H1 (cell line): ENCODE results near the gene PTPN18. TPM values are rescaled to one million over a fixed set of nuclear protein-coding genes. Genes with fewer than 3 reads are reported as not detected.

ENCODE experiments used
- CTCF ChIA-PET: fragments of 300-600 bp; sonication (Branson Sonifier 250); formaldehyde crosslinking; loops from one replicate; lab custom pipeline; 2021; ENCODE audit not compliant: partially characterized antibody; lab: Charles Lee
- POLR2A ChIA-PET: fragments of 300-600 bp; sonication (Branson Sonifier 250); formaldehyde crosslinking; loops from one replicate; lab custom pipeline; 2021; ENCODE audit warnings: inconsistent platforms; ENCODE audit not compliant: partially characterized antibody; lab: Charles Lee
- DNase-seq, 2 experiments: peaks; one replicate each; pipeline versions ENCODE4 v3.0.0 to v3.0.0-alpha.2; 2010 to 2022; ENCODE audit warnings: low spot score in 2 of 2, low read depth in 1 of 2, mixed read lengths in 1 of 2
- FAIRE-seq: peaks from 2 replicates; lab custom pipeline; 2011; peaks lifted over from hg19 to GRCh38; lab: Jason Lieb, UNC
- H2AFZ ChIP-seq: 2 replicates; pipeline ENCODE4 v1.8.1; 2012; ENCODE audit warnings: low read length, inconsistent platforms
- H2AK5ac ChIP-seq: 2 replicates; pipeline ENCODE4 v1.6.1; 2013; ENCODE audit warnings: low read depth, low read length
- H2BK120ac ChIP-seq: replicated peaks from 2 replicates; pipeline ENCODE3; 2013; ENCODE audit warnings: low read depth, low read length, inconsistent platforms
- H2BK12ac ChIP-seq: 2 replicates; pipeline ENCODE4 v1.6.1; 2013; ENCODE audit warnings: low read depth, low read length
- H2BK15ac ChIP-seq: 2 replicates; pipeline ENCODE4 v1.6.1; 2013; ENCODE audit warnings: low read length
- H2BK20ac ChIP-seq: 2 replicates; pipeline ENCODE4 v1.6.1; 2013; ENCODE audit warnings: low read length
- H2BK5ac ChIP-seq: 2 replicates; pipeline ENCODE4 v1.6.1; 2013; ENCODE audit warnings: low read depth, low read length
- H3K14ac ChIP-seq: 2 replicates; pipeline ENCODE4 v1.6.1; 2013; ENCODE audit warnings: inconsistent platforms; ENCODE audit not compliant: insufficient read length
- H3K18ac ChIP-seq: 2 replicates; pipeline ENCODE4 v1.6.1; 2013; ENCODE audit warnings: low read length; ENCODE audit errors: extremely low read depth
- H3K23ac ChIP-seq: 2 replicates; pipeline ENCODE4 v1.6.1; 2013; ENCODE audit warnings: inconsistent platforms; ENCODE audit not compliant: insufficient read length
- H3K23me2 ChIP-seq: 2 replicates; pipeline ENCODE4 v1.6.1; 2013; ENCODE audit warnings: low read depth, low read length
- H3K27ac ChIP-seq: 2 replicates; pipeline ENCODE4 v1.6.1; 2011; ENCODE audit warnings: low read depth, low read length, inconsistent platforms
- H3K27me3 ChIP-seq, 4 experiments: replicated peaks in 1 of 4; 1 replicate in 1 of 4; 2 replicates in 3 of 4; pipeline versions ENCODE4 v1.6.1 to v1.8.1; 2011 to 2013; ENCODE audit warnings: low read length in 3 of 4, mild to moderate bottlenecking in 3 of 4, inconsistent platforms in 2 of 4, mixed read lengths in 2 of 4, moderate library complexity in 1 of 4; ENCODE audit not compliant: control insufficient read depth in 3 of 4, insufficient read depth in 3 of 4; ENCODE audit errors: extremely low read depth in 1 of 4
- H3K36me3 ChIP-seq, 4 experiments: 2 replicates each; pipeline versions ENCODE4 v1.6.1 to v1.8.1; 2011 to 2013; ENCODE audit warnings: mild to moderate bottlenecking in 4 of 4, low read length in 3 of 4, moderate library complexity in 2 of 4, control low read depth in 1 of 4, inconsistent platforms in 1 of 4; ENCODE audit not compliant: insufficient read depth in 4 of 4, control insufficient read depth in 2 of 4
- H3K4ac ChIP-seq: replicated peaks from 2 replicates; pipeline ENCODE3; 2013; ENCODE audit warnings: low read length, low read depth, mixed read lengths, inconsistent platforms; ENCODE audit not compliant: insufficient read length
- H3K4me1 ChIP-seq, 4 experiments: replicated peaks in 1 of 4; 1 replicate in 1 of 4; 2 replicates in 3 of 4; pipeline versions ENCODE4 v1.6.1 to v1.8.1; 2011 to 2013; ENCODE audit warnings: low read length in 3 of 4, inconsistent platforms in 2 of 4, mixed read lengths in 1 of 4; ENCODE audit not compliant: insufficient read depth in 4 of 4, control insufficient read depth in 3 of 4
- H3K4me2 ChIP-seq, 2 experiments: 2 replicates each; pipeline versions ENCODE4 v1.6.1 to v1.8.1; 2011 to 2013; ENCODE audit warnings: low read depth in 2 of 2, low read length in 2 of 2, control low read depth in 1 of 2, inconsistent platforms in 1 of 2, mild to moderate bottlenecking in 1 of 2; ENCODE audit not compliant: insufficient read depth in 1 of 2
- H3K4me3 ChIP-seq, 4 experiments: fragments of 200-600, 300-600 bp in 1 of 4; sonication (generic), shearing (Covaris generic), sonication (Bioruptor Twin) in 1 of 4; 2 replicates each; pipeline versions ENCODE4 v1.5.1 to v1.8.1; 2011 to 2016; ENCODE audit warnings: low read length in 4 of 4, low read depth in 3 of 4, control low read depth in 2 of 4, inconsistent platforms in 2 of 4, mild to moderate bottlenecking in 2 of 4, mixed read lengths in 1 of 4, moderate library complexity in 1 of 4; ENCODE audit not compliant: insufficient read depth in 2 of 4; ENCODE audit errors: extremely low read depth in 1 of 4
- H3K56ac ChIP-seq: replicated peaks from 2 replicates; pipeline ENCODE3; 2013; ENCODE audit warnings: low read depth, mild to moderate bottlenecking, mixed read lengths, low read length, inconsistent platforms; ENCODE audit not compliant: insufficient read length
- H3K79me1 ChIP-seq: 2 replicates; pipeline ENCODE4 v1.6.1; 2013; ENCODE audit warnings: low read depth, low read length, control low read depth
- H3K79me2 ChIP-seq, 2 experiments: 2 replicates each; pipeline versions ENCODE4 v1.6.1 to v1.8.1; 2012 to 2013; ENCODE audit warnings: low read length in 2 of 2, mild to moderate bottlenecking in 2 of 2, inconsistent platforms in 1 of 2; ENCODE audit not compliant: insufficient read depth in 2 of 2, control insufficient read depth in 1 of 2
- H3K9ac ChIP-seq, 4 experiments: replicated peaks in 1 of 4; 1 replicate in 1 of 4; 2 replicates in 3 of 4; pipeline versions ENCODE4 v1.6.1 to v1.8.1; 2011 to 2013; ENCODE audit warnings: low read depth in 3 of 4, low read length in 3 of 4, control low read depth in 2 of 4, mild to moderate bottlenecking in 2 of 4, moderate library complexity in 2 of 4, inconsistent platforms in 1 of 4; ENCODE audit errors: extremely low read depth in 1 of 4
- H3K9me3 ChIP-seq, 2 experiments: 2 replicates each; pipeline versions ENCODE4 v1.6.1 to v1.8.1; 2012 to 2013; ENCODE audit warnings: mild to moderate bottlenecking in 2 of 2, moderate library complexity in 2 of 2, control low read depth in 1 of 2, inconsistent platforms in 1 of 2, low read depth in 1 of 2, low read length in 1 of 2, mixed read lengths in 1 of 2; ENCODE audit not compliant: insufficient read depth in 2 of 2
- H4K20me1 ChIP-seq, 2 experiments: replicated peaks in 1 of 2; 2 replicates each; pipeline versions ENCODE3 to v1.8.1; 2011 to 2013; ENCODE audit warnings: inconsistent platforms in 2 of 2, low read length in 2 of 2, mild to moderate bottlenecking in 1 of 2; ENCODE audit not compliant: insufficient read depth in 2 of 2, control insufficient read depth in 1 of 2
- H4K5ac ChIP-seq: 2 replicates; pipeline ENCODE4 v1.6.1; 2013; ENCODE audit warnings: low read length, low read depth, mixed read lengths, inconsistent platforms; ENCODE audit not compliant: insufficient read length
- H4K8ac ChIP-seq: 2 replicates; pipeline ENCODE4 v1.8.0; 2013; ENCODE audit warnings: mild to moderate bottlenecking, moderate library complexity, low read length, inconsistent platforms; ENCODE audit not compliant: insufficient read depth; ENCODE audit errors: extremely low read depth
- H4K91ac ChIP-seq: replicated peaks from 2 replicates; pipeline ENCODE3; 2013; ENCODE audit warnings: low read length, mixed read lengths, inconsistent platforms; ENCODE audit not compliant: insufficient read length
- ASH2L ChIP-seq: fragments of 200-600, 300-600 bp; sonication (generic); IDR thresholded peaks from one replicate; pipeline ENCODE4 v1.7.1; 2017; ENCODE audit warnings: low read length
- BCL11A ChIP-seq, 2 experiments: IDR thresholded peaks; one replicate each; pipeline ENCODE4 v1.6.1; 2011; ENCODE audit warnings: low read depth in 2 of 2, low read length in 2 of 2, mild to moderate bottlenecking in 2 of 2
- BRCA1 ChIP-seq: IDR thresholded peaks from 2 replicates; pipeline ENCODE4 v1.6.1; 2012; ENCODE audit warnings: low read depth, low read length, improper control_type of control experiment
- CBX8 ChIP-seq: fragments of 300-800, 300-1000 bp; sonication (generic); IDR thresholded peaks from 2 replicates; pipeline ENCODE4 v1.7.1; 2016; ENCODE audit warnings: low read depth, low read length, borderline replicate concordance
- CHD1 ChIP-seq: IDR thresholded peaks from 2 replicates; pipeline ENCODE4 v1.6.1; 2012; ENCODE audit warnings: low read depth, low read length, improper control_type of control experiment
- GABPA ChIP-seq: IDR thresholded peaks from 2 replicates; pipeline ENCODE4 v1.6.1; 2011; ENCODE audit warnings: mild to moderate bottlenecking, low read length, moderate library complexity, borderline replicate concordance; ENCODE audit not compliant: insufficient read depth
- JUN ChIP-seq: IDR thresholded peaks from 2 replicates; pipeline ENCODE4 v1.6.1; 2011; ENCODE audit warnings: low read depth, mild to moderate bottlenecking, improper control_type of control experiment, low read length
- KDM4A ChIP-seq: IDR thresholded peaks from one replicate; pipeline ENCODE4 v1.7.1; 2012; ENCODE audit warnings: low read depth, mild to moderate bottlenecking, moderate library complexity, low read length, inconsistent platforms; ENCODE audit not compliant: severe bottlenecking
- POLR2A ChIP-seq, 2 experiments: IDR thresholded peaks; 1 replicate in 1 of 2; 2 replicates in 1 of 2; pipeline ENCODE4 v1.6.1; 2011; ENCODE audit warnings: low read depth in 2 of 2, low read length in 2 of 2, mild to moderate bottlenecking in 2 of 2; ENCODE audit errors: control extremely low read depth in 1 of 2
- POU5F1 ChIP-seq: IDR thresholded peaks from 2 replicates; pipeline ENCODE4 v1.6.1; 2011; ENCODE audit warnings: low read depth, mild to moderate bottlenecking, low read length, moderate library complexity
- SP1 ChIP-seq: IDR thresholded peaks from 2 replicates; pipeline ENCODE4 v1.6.1; 2011; ENCODE audit warnings: low read depth, low read length
- SRF ChIP-seq: IDR thresholded peaks from 2 replicates; pipeline ENCODE4 v1.6.1; 2011; ENCODE audit warnings: mild to moderate bottlenecking, low read depth, low read length, moderate library complexity
- WGBS, 2 experiments: shearing (Covaris generic) in 1 of 2; methylation state at CpG; one replicate each; pipeline versions ENCODE4 v1.1.6 to v1.1.7; 2013 to 2015; ENCODE audit warnings: low lambda C conversion rate in 2 of 2, mixed read lengths in 2 of 2, inconsistent platforms in 1 of 2, low coverage in 1 of 2, missing lambda C conversion rate in 1 of 2; ENCODE audit not compliant: insufficient replicate concordance in 2 of 2, insufficient coverage in 1 of 2, insufficient read length in 1 of 2; ENCODE audit errors: extremely low coverage in 1 of 2, missing lambda C conversion rate in 1 of 2; 5-methylcytosine and 5-hydroxymethylcytosine counted together
- polyA plus RNA-seq, 7 experiments: library from polyadenylated mRNA; depleted of rRNA in 3 of 7; stranded (reverse) in 5 of 7; unstranded in 2 of 7; fragments of >200 nt in 5 of 7; fragments of 200-250 nt in 2 of 7; gene quantifications; 1 replicate in 5 of 7; 2 replicates in 1 of 7; 4 replicates in 1 of 7; pipeline versions ENCODE4 v1.2.1 to v1.2.3, GENCODE V29; 2011 to 2013; ENCODE audit warnings: missing spikeins in 2 of 7, mixed read lengths in 2 of 7
- total RNA-seq: library from RNA; stranded (reverse); fragmentation: NEBNext Ultra II Directional; extraction: Animal tissue kit (Norgen Biotek cat#: 25700); gene quantifications from 2 replicates; pipeline ENCODE4 v1.2.1, GENCODE V29; 2021
- TF ChIP-seq, protein P1 (sequence below): IDR thresholded peaks from 2 replicates; pipeline ENCODE4 v1.6.1; 2012; ENCODE audit warnings: low read length, inconsistent platforms
- TF ChIP-seq, protein P2 (sequence below): IDR thresholded peaks from 2 replicates; pipeline ENCODE4 v1.6.1; 2012; ENCODE audit warnings: inconsistent platforms

PTPN18 gene
- total and polyA plus RNA-seq, 2 of the 8 experiments (the other 6 are each of a cell fraction or from before 2014, with no cell fraction given), result 13.2 to 14.7 TPM

DNA sequence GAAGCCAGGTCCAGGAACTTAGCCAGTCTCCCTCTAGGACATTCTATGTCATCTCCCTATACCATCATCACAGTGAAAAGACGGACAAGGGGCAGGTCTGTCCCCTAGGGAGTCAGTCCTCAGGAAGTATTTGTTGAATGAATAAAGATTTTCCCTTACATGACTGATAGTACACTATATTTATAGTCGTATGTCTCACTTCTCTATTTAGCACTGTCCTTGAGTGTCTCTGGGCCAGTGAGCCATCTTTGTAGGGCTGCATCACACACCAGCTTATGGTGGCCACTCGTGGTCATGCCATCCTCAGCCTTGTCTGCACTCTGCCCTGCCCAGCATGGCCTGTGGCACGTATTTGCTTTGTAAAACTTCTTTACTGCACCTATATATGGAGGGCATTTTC lies 25.8 kb downstream of the PTPN18 start:
- no peak overlapping the region for H3K4me3 ChIP-seq
- H3K23me2 ChIP-seq, result no peaks in the 10 kb centered on the region
- no peak overlapping the region for H2AK5ac ChIP-seq
- no peak overlapping the region for H3K14ac ChIP-seq
- no peak overlapping the region for H2BK20ac ChIP-seq
- H4K8ac ChIP-seq, result no peak overlapping the region
- no peak overlapping the region for H2BK12ac ChIP-seq
- no peak overlapping the region for H3K9ac ChIP-seq
- DNase-seq, result no peak
- POLR2A ChIA-PET, result no interaction called here
- FAIRE-seq, result no peak
- H2AFZ ChIP-seq, result no peak overlapping the region
- H3K4me1 ChIP-seq, result no peaks in the 10 kb centered on the region
- H3K4me2 ChIP-seq, result no peak overlapping the region
- H2BK5ac ChIP-seq, result no peak overlapping the region
- H4K20me1 ChIP-seq, result peaks cover 0 to 5% of the 10 kb centered on the region in 2 experiments
- H3K79me1 ChIP-seq, result no peaks in the 10 kb centered on the region
- CTCF ChIA-PET, result interaction anchor here (1.0 to 1.5 kb wide), 2 partner anchors 9 to 12 kb away, joined by 4 read pairs; no protein-coding TSS in a partner anchor
- WGBS, 2 experiments, result 88% methylated on average over 4 of the region's 4 CpGs; no CpG with 5 or more reads in 1 of the 2 experiments
- no peak overlapping the region for H3K56ac ChIP-seq
- H4K91ac ChIP-seq, result no peak overlapping the region
- H3K18ac ChIP-seq, result no peak overlapping the region
- no peak overlapping the region for H3K27ac ChIP-seq
- H3K23ac ChIP-seq, result no peak overlapping the region
- no peaks in the 10 kb centered on the region for H3K79me2 ChIP-seq
- H3K9me3 ChIP-seq, result no peaks in the 10 kb centered on the region
- H3K36me3 ChIP-seq, result no peaks in the 10 kb centered on the region
- no peak overlapping the region for H4K5ac ChIP-seq
- H2BK15ac ChIP-seq, result no peak overlapping the region
- H2BK120ac ChIP-seq, result no peak overlapping the region
- no peak overlapping the region for H3K4ac ChIP-seq
- no peaks in the 10 kb centered on the region for H3K27me3 ChIP-seq
- TF ChIP-seq KDM4A (no peak), BCL11A (IDR thresholded peaks at IDR 0.05; ENCODE audit: low read depth in 2 of 2, low read length in 2 of 2) (no peak), ASH2L (no peak), CBX8 (no peak), JUN (no peak), POLR2A (IDR thresholded peaks at IDR 0.05; ENCODE audit: control extremely low read depth in 1 of 2, low read depth in 2 of 2, low read length in 2 of 2) (no peak), GABPA (no peak), POU5F1 (no peak), BRCA1 (no peak), SRF (no peak), CHD1 (no peak), SP1 (no peak)
- TF ChIP-seq, protein P1, sequence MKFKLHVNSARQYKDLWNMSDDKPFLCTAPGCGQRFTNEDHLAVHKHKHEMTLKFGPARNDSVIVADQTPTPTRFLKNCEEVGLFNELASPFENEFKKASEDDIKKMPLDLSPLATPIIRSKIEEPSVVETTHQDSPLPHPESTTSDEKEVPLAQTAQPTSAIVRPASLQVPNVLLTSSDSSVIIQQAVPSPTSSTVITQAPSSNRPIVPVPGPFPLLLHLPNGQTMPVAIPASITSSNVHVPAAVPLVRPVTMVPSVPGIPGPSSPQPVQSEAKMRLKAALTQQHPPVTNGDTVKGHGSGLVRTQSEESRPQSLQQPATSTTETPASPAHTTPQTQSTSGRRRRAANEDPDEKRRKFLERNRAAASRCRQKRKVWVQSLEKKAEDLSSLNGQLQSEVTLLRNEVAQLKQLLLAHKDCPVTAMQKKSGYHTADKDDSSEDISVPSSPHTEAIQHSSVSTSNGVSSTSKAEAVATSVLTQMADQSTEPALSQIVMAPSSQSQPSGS, result no peak
- TF ChIP-seq, protein P2, sequence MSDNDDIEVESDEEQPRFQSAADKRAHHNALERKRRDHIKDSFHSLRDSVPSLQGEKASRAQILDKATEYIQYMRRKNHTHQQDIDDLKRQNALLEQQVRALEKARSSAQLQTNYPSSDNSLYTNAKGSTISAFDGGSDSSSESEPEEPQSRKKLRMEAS, result no peak
